GM19324 (cell line): ENCODE results near the gene SLC35A3.
"Not testable (repeated sequence)": the region's sequence is repeated elsewhere in the genome, so short reads cannot be mapped to it uniquely, and the experiment has no call there.

Experiments
- ATAC-seq: cut with Tn5 transposase; IDR thresholded peaks from one replicate; pipeline ENCODE4 v1.9.1; 2021; ENCODE audit warnings: mild to moderate bottlenecking, moderate library complexity; ENCODE audit not compliant: unreplicated experiment, low FRiP score

The SLC35A3 gene

GRCh38 chr1:99969729-99970621 is at the start of gene SLC35A3:
TSS of gene SLC35A3 (plus strand) at chr1:99969996. CDS start at chr1:99993555, 23,559 bp downstream.
- peak; percentile 94 for ATAC-seq

DNA sequence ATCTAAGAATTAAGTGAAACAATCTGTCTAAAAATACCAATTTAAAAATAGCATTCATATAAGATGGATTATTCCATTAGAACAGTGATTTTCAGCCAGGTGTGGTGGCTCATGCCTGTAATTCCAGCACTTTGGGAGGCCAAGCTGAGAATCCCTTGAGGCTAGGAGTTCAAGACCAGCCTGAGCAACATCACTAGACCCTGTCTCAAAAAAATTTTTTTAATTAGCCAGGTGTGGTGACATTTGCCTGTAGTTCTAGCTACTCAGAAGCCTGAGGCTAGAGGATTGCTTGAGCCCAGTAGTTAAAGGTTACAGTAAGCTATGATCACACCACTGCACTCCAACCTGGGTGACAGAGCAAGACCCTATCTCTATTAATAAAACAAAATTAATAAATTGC is 35.0 kb upstream of the SLC35A3 start:
- ATAC-seq: no peak

GRCh38 chr1:99935534-99935933 is 34.3 kb upstream of the SLC35A3 start:
- no peak for ATAC-seq

DNA sequence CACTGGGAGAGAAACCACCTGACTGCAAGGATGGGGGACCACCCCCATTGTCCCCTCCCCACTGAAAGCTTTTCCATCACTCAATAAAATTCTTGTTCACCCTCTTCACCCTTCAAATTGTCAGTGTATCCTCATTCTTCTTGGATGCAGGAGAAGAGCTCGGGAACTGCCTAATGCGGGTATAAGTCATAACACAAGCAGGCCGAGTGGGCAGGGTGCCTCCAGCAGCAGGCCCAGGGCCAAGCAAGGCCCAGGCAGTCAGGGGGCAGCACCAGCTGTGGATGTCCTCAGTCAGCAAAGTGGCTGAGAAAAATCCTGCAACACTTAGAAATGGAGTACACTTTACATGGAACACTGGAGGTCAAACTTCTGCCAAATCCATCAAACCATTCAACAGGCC is 33.7 kb upstream of the SLC35A3 start:
- ATAC-seq: no peak

DNA sequence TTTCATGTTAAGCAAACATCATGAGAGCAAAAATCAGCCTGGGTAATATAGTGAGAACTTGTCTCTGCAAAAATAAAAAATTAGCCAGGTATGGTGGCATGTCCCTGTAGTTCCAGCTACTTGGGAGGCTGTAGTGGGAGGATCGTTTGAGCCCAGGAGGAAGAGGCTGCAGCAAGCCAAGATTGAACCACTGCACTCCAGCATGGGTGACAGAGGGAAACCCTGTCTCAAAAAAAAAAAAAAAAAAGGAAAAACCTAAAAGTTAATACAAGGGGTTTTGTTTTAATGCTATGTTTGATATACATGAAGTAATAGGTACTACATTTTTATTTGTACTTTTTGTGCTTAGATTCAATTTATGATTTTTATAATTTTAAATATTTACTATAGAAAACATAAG is 27.1 kb upstream of the SLC35A3 start:
- ATAC-seq: no peak

DNA sequence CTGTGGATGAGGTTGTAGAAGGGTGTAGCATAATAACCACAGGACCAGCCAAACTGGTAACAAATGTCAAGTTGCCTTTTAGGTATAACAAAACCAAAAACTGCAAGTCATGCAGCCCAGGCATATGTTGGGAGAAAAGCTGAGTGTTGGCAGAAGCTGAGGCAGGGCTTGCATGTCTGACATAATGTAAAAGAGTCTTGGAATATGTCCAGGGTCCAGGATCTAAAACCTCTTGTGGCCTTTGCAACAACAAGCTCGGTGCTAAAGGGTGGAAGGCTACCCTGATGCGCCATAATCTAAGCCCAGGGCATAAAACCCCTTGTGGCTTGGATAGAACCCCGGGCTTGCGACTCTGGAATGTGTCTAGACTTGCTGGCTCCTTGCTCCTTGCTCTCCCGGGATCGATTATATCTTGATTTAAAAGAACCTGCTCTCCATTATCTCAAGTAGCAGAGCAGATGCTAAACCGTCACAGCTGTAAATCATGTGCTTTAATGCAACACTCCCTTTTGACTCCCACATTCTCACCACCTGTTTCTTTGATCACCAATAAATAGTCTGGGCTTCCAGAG is 26.5 kb upstream of the SLC35A3 start:
- no peak for ATAC-seq

GRCh38 chr1:99944192-99944591 is 25.6 kb upstream of the SLC35A3 start:
- ATAC-seq: no peak

- ATAC-seq: no peak
Measured at GRCh38 chr1:99945174-99945573, 24.6 kb upstream of the SLC35A3 start.

GRCh38 chr1:99950486-99950885 is 19.3 kb upstream of the SLC35A3 start:
- no peak for ATAC-seq

DNA sequence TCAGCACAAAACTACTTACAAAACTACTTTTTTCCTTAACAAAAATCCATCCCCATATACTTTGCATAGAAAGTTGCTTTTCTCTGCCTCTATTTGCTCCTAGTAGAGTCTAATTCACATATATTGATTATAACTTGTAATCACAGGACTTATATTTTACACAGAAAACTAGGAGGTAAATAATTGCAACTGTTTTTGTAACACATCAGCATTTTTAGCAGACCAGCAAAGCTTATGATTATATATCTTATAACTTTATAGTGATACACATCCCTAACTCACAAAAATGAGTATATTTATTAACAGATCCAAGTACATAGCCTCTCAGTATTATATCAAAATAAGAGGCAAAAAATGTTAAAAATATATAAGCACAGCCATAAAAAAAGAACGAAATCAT is 17.3 kb upstream of the SLC35A3 start:
- no peak for ATAC-seq

DNA sequence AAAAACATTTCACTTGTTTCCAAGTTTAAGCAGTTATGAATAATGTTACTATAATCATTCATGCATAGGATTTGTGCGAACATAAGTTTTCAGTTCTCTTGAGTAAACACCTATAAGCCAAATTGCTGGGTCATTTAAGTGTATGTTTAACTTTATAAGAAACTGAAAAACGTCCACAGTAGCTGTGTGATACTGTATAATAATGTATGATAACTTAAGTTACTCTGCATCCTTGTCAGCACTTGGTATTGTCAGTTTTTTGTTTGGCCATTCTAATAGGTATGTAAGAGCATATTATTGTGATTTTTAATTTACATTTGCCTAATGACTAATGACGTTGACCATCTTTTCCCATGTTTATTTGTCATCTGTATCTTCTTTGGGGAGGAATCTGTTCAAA is 14.4 kb upstream of the SLC35A3 start:
- no peak for ATAC-seq

DNA sequence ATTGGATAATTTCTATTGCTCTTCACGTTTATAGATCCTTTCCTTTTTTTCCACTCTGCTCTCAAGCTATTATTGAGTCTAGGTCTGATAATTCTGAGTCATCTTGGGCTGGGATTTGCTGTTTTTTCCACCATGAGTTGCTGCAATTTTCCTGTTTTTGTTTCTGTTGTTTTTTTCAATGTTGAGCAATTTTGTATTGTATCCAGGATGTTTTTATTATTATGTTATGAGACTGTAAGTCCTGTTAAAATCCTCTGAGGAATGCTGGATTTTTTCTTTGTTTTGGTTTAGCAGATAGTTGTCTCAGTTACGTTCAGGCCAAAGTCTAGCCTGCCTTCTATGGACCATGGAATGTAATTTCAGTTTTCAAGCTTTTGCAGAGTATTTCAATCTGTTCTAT is 13.0 kb upstream of the SLC35A3 start:
- ATAC-seq: no peak

DNA sequence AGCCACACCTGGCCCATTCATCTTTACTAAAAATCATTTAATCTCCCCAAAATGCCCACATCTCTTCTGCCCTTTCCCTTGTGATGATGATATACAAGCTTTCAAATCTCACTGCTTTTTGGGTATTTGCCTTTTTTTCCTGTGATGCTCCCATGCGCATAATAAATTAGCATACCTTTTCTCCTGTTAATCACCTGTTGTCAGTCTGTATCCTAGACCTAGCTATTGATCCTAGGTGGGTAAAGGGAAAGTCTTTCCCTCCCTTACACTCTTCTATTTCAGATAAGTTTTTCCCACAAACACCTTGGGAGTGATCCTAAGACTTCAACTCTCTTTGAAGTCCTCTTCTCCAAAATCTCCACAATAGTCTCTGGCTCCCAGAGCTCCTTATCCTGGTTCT is 12.0 kb upstream of the SLC35A3 start:
- no peak for ATAC-seq

DNA sequence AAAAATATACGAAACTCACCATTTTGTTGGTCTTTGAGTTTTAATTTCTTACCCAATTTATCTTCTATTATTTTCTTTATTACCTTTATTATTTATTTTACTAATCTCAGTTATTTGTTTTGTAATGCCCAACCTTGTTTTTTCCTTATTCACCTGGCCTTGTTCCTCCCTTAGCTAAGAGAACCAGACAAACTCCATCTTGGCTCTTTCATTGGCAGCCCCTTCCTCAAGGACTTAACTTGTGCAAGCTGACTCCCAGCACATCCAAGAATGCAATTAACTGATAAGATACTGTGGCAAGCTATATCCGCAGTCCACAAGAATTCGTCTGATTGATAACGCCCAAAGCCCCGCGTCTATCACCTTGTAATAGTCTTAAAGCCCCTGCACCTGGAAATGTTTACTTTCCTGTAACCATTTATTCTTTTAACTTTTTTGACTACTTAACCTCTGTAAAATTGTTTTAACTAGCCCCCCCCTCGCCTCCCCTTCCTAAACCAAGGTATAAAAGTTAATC is 10.5 kb upstream of the SLC35A3 start:
- ATAC-seq: not testable (repeated sequence)

- ATAC-seq: not testable (repeated sequence)
Measured at GRCh38 chr1:99960260-99960659, 9.5 kb upstream of the SLC35A3 start.

DNA sequence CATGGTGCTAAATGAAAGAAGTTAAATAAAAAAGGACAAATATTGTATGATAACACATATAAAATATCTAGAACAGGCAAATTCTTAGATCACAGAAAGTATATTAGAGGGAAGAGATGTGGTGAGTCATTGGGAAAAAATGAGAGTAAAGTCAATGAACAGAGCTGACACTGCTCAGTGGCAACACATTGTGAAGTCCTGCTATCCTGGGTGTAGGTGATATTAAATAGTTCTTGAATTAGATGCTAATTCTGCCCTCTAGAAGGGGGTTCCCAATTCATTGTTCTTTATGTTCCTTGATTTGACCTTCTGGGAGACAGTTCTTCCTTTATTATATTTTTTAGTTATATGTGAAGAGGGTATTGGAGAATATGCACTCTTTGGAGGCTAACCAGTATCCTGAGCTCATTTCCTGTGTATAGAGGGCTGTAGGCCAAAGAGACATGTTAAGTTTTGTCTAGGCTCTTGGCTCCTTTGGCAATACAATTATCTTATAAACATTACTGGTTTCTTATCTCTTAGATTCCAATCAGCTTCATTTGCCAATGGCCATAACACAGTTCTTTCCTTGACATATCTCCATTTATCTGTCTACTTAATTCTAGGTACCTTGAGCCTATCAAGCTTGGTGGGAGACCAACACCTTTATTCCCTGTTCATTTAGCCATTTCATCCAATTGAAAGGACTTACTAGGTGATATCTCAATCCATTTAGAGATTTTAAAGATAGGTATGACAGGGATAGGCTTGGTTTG is 6.6 kb upstream of the SLC35A3 start:
- ATAC-seq: no peak

- ATAC-seq: no peak
Measured at GRCh38 chr1:99964806-99965205, 5.0 kb upstream of the SLC35A3 start.

DNA sequence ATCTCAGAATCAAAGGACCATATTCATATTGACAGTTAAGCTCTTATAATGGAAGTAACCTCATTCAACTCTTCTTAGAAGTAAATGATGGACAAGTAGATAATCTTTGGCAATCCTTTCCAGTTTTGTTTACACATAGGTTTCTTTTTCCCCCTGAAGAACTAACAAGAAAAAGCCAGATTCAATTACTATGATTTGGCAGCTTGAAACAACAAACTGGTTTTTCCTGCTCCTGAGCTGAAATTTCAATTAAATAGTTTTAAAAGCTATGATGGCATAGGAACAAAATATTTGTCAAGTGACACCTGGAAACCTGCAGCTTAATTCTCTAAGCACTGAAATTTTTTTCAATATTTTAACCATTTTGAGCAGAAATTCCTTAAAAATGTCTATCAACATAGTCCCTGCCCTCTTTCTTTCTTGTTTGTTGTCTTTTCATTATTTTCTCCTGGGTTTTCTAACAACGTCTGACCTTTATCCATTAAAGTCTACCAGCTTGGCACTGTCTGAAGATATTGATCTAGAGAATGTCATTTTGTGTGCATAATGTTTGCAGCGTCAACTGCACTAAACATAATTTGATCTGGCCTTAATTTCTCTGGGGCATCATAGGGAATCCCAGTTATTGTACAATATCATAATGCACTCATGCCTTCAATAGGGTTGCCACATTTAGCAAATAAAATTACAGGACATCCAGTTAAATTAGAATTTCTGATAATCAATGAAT is 4.0 kb upstream of the SLC35A3 start:
- ATAC-seq: no peak

DNA sequence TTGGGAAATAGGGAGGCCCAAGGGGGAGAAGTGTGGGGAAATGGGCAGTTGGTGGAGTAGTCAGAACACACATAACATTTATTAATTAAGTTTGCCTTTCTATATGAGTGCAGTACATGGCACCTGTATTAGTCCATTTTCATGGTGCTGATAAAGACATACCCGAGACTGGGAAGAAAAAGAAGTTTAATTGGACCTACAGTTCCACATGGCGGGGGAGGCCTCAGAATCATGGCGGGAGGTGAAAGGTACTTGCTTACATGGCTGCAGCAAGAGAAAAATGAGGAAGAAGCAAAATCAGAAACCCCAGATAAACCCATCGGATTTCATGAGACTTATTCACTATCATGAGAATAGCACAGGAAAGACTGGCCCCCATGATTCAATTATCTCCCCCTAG is 1.6 kb upstream of the SLC35A3 start:
- ATAC-seq: no peak

- ATAC-seq: peak; percentile 21
Measured at GRCh38 chr1:99969260-99969728, 502 bp upstream of the SLC35A3 start.
